ENCODE measurements around the gene NPL. TPM values are rescaled to one million over a fixed set of nuclear protein-coding genes. Genes with fewer than 3 reads are reported as not detected.

NPL gene
- 1.2 TPM in 2 replicates for polyA plus RNA-seq (2011; rRNA removed)
- 1.1 and 1.4 TPM in 2 replicates for polyA minus RNA-seq (2011; rRNA and poly(A)+ RNA removed)

- no peak for TF ChIP-seq CTCF (IDR thresholded peaks at IDR 0.05; ENCODE audit: insufficient read depth, low read depth, low read length)
- ChIA-PET CTCF (interaction anchor here (1.0 to 14.1 kb wide), 2 partner anchors 9 to 188 kb away, joined by 3 to 488 read pairs; partner anchors contain the start of gene RGS16), POLR2A (no interaction called here)
- Histone ChIP-seq H3K27me3 (ENCODE audit: control insufficient read depth, insufficient read depth, low read length) (peaks cover 5% of the 10 kb centered on the region), H3K36me3 (ENCODE audit: control insufficient read depth, insufficient read depth, low read length) (no peaks in the 10 kb centered on the region), H3K4me3 (ENCODE audit: low read depth, low read length) (peak within 1 kb of the TSS; percentile 74)
- no peak for DNase-seq (ENCODE audit: low read depth)
Observed at GRCh38 chr1:182789138-182790076, at the start of gene NPL. TSS of gene NPL (plus strand) at chr1:182789773. CDS start at chr1:182794372, 4,599 bp downstream.

GRCh38 chr1:182740120-182740519 lies 49.5 kb upstream of the NPL start:
- no peaks in the 10 kb centered on the region for H3K36me3 ChIP-seq (ENCODE audit: control insufficient read depth, insufficient read depth, low read length)
- H3K4me3 ChIP-seq (ENCODE audit: low read depth, low read length), result no peak overlapping the region
- ChIA-PET POLR2A (no interaction called here), CTCF (no interaction called here)
- no peaks in the 10 kb centered on the region for H3K27me3 ChIP-seq (ENCODE audit: control insufficient read depth, insufficient read depth, low read length)
- TF ChIP-seq CTCF (IDR thresholded peaks at IDR 0.05; ENCODE audit: insufficient read depth, low read depth, low read length), result no peak
- DNase-seq (ENCODE audit: low read depth), result no peak

GRCh38 chr1:182742780-182743179 lies 46.8 kb upstream of the NPL start:
- Histone ChIP-seq H3K4me3 (ENCODE audit: low read depth, low read length) (no peak overlapping the region), H3K36me3 (ENCODE audit: control insufficient read depth, insufficient read depth, low read length) (no peaks in the 10 kb centered on the region), H3K27me3 (ENCODE audit: control insufficient read depth, insufficient read depth, low read length) (no peaks in the 10 kb centered on the region)
- CTCF ChIA-PET, result no interaction called here
- no peak for DNase-seq (ENCODE audit: low read depth)
- POLR2A ChIA-PET, result no interaction called here
- no peak for TF ChIP-seq CTCF (IDR thresholded peaks at IDR 0.05; ENCODE audit: insufficient read depth, low read depth, low read length)

DNA sequence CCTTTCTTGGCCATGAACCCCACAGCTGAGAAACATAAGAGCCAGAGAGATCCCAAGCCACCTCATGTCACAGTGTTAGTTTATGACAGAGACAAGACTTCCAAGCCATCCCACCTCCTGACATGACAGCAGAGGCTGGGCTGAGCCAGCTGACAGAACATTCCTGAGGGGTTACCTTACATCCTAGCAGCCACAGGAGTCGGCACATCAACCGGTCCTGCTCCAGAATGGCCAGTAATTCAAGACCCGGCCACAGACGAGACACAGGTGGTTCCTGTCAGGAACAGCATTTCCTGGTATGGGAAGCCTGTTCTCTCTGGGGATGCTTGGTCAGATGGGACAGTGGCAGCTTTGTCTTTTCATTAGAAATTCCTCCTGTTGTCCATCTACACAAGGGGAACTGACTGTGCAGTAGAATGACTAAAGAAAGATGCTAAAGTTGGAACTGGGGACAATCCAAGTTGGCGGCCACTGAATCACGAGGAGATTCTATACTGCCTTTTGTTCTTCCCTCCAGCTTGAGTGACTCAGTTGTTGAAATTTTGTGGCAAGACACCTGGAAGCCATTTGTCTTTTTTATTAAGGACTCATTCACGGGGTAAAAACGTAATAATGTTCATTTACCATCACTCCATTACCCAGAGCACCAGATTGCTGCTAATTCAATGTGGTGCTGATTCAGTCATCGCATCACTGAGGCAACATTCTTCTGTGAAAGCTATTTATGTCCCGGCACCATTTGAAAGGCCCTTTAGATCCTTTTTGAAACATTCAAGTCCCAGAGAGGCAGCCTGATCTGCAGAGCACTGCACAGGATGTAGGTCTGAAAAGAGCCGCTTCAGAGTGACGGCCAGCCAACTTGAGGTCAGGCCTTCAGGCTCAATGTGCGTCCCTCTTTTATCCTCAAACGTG lies 37.2 kb upstream of the NPL start:
- H3K27me3 ChIP-seq (ENCODE audit: control insufficient read depth, insufficient read depth, low read length), result peaks cover 2% of the 10 kb centered on the region; the same call in 1 of the 2 replicates
- ChIA-PET POLR2A (no interaction called here), CTCF (interaction anchor here (1.3 to 1.4 kb wide), 2 partner anchors 8 to 152 kb away, joined by 3 to 4 read pairs; no protein-coding TSS in a partner anchor)
- H3K36me3 ChIP-seq (ENCODE audit: control insufficient read depth, insufficient read depth, low read length), result no peaks in the 10 kb centered on the region
- DNase-seq (ENCODE audit: low read depth), result peak; percentile 0
- no peak overlapping the region for H3K4me3 ChIP-seq (ENCODE audit: low read depth, low read length)
- no peak for TF ChIP-seq CTCF (IDR thresholded peaks at IDR 0.05; ENCODE audit: insufficient read depth, low read depth, low read length)

Data from BJ (cell line).